DND-41 (cell line): Measurements from ENCODE around the gene GNAO1.

Experiments
- EZH2 ChIP-seq: IDR thresholded peaks from 3 replicates; pipeline ENCODE4 v1.6.1; 2012; ENCODE audit warnings: borderline replicate concordance, low read depth, mild to moderate bottlenecking, moderate library complexity, low read length, inconsistent platforms; ENCODE audit not compliant: severe bottlenecking
- TF ChIP-seq, protein P1 (sequence below): IDR thresholded peaks from 2 replicates; pipeline ENCODE4 v1.5.1; 2012; ENCODE audit warnings: borderline replicate concordance, low read length, moderate library complexity, mild to moderate bottlenecking; ENCODE audit not compliant: poor library complexity, severe bottlenecking; ENCODE audit errors: extremely low read depth

DNA sequence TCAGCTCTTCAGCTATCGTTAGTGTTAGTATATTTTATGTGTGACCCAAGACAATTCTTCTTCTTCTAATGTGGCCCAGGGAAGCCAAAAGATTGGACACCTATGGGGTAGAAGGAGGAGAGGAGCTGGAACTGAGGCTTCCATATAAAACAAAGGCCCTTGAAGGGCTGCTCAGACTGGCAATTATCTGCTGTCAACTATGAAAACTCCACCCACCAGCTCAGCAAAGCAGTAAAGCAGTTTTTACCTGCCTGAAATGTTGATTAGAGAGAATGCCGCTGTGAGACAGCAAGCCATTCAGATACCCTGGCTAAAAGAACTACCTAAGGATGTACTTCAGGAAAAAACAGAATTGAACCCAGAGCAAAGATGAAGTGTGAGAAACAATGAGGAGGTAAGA is 45.9 kb upstream of the GNAO1 start:
- TF ChIP-seq EZH2: no peak
- TF ChIP-seq, protein P1, sequence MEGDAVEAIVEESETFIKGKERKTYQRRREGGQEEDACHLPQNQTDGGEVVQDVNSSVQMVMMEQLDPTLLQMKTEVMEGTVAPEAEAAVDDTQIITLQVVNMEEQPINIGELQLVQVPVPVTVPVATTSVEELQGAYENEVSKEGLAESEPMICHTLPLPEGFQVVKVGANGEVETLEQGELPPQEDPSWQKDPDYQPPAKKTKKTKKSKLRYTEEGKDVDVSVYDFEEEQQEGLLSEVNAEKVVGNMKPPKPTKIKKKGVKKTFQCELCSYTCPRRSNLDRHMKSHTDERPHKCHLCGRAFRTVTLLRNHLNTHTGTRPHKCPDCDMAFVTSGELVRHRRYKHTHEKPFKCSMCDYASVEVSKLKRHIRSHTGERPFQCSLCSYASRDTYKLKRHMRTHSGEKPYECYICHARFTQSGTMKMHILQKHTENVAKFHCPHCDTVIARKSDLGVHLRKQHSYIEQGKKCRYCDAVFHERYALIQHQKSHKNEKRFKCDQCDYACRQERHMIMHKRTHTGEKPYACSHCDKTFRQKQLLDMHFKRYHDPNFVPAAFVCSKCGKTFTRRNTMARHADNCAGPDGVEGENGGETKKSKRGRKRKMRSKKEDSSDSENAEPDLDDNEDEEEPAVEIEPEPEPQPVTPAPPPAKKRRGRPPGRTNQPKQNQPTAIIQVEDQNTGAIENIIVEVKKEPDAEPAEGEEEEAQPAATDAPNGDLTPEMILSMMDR: no peak
